SK-N-SH (cell line): ENCODE data around the gene MDM4. TPM values are rescaled to one million over a fixed set of nuclear protein-coding genes. Genes with fewer than 3 reads are reported as not detected.

Experiments
- CTCF ChIA-PET: fragments of 300-600, 350-600 bp; formaldehyde crosslinking; extraction: SDS; loops from one replicate; lab custom pipeline; 2021; lab: Yijun Ruan, JAX
- POLR2A ChIA-PET: fragments of 350-600 bp; sonication (Branson Sonifier 250); formaldehyde crosslinking; extraction: SDS; loops from one replicate; lab custom pipeline; 2020; ENCODE audit warnings: antibody characterized with exemption, inconsistent platforms; lab: Yijun Ruan, JAX
- DNase-seq: peaks from one replicate; pipeline ENCODE4 v3.0.0; 2012
- H2AFZ ChIP-seq: fragments of 200-600 bp; sonication (generic); 2 replicates; pipeline ENCODE4 v1.8.1; 2016; ENCODE audit warnings: antibody characterized with exemption, mild to moderate bottlenecking, low read depth
- H3F3A ChIP-seq: fragments of 200-600 bp; sonication (generic); replicated peaks from 2 replicates; pipeline ENCODE3; 2016; ENCODE audit warnings: antibody characterized with exemption, mild to moderate bottlenecking; ENCODE audit not compliant: insufficient read depth
- H3K27ac ChIP-seq, 2 experiments: fragments of 200-500 bp in 1 of 2; fragments of 200-600 bp in 1 of 2; sonication (Bioruptor generic) in 1 of 2; sonication (generic), shearing (Covaris generic) in 1 of 2; 2 replicates each; pipeline versions ENCODE4 v1.5.1 to v1.6.1; 2014 to 2016; ENCODE audit warnings: low read depth in 2 of 2, inconsistent platforms in 1 of 2, low read length in 1 of 2, mild to moderate bottlenecking in 1 of 2, mixed read lengths in 1 of 2
- H3K27me3 ChIP-seq: fragments of 200-600 bp; sonication (generic), shearing (Covaris generic); 2 replicates; pipeline ENCODE4 v1.6.1; 2016; ENCODE audit warnings: mixed run types; ENCODE audit not compliant: insufficient read depth
- H3K36me3 ChIP-seq, 2 experiments: fragments of 200-500 bp in 1 of 2; fragments of 200-600 bp in 1 of 2; sonication (Bioruptor generic) in 1 of 2; sonication (generic) in 1 of 2; replicated peaks in 1 of 2; 2 replicates each; pipeline versions ENCODE3 to v1.5.1; 2014 to 2016; ENCODE audit warnings: low read length in 1 of 2, mild to moderate bottlenecking in 1 of 2; ENCODE audit not compliant: insufficient read depth in 2 of 2, control insufficient read depth in 1 of 2
- H3K4me1 ChIP-seq, 2 experiments: fragments of 200-500 bp in 1 of 2; fragments of 200-600 bp in 1 of 2; sonication (Bioruptor generic) in 1 of 2; sonication (generic), shearing (Covaris generic) in 1 of 2; 2 replicates each; pipeline versions ENCODE4 v1.5.1 to v1.6.1; 2014 to 2016; ENCODE audit warnings: low read depth in 1 of 2, low read length in 1 of 2, mixed run types in 1 of 2; ENCODE audit not compliant: insufficient read depth in 2 of 2, control insufficient read depth in 1 of 2
- H3K4me2 ChIP-seq: fragments of 200-600 bp; sonication (generic), shearing (Covaris generic); 2 replicates; pipeline ENCODE4 v1.6.1; 2017; ENCODE audit warnings: mixed run types
- H3K4me3 ChIP-seq, 2 experiments: fragments of 200-500 bp in 1 of 2; fragments of 200-600 bp in 1 of 2; sonication (Bioruptor generic) in 1 of 2; sonication (generic), shearing (Covaris generic) in 1 of 2; 2 replicates each; pipeline versions ENCODE4 v1.5.1 to v1.8.1; 2014 to 2016; ENCODE audit warnings: low read depth in 2 of 2, inconsistent platforms in 1 of 2, low read length in 1 of 2, mild to moderate bottlenecking in 1 of 2, mixed read lengths in 1 of 2, moderate library complexity in 1 of 2
- H3K79me2 ChIP-seq: fragments of 200-600 bp; sonication (generic); 2 replicates; pipeline ENCODE4 v1.8.1; 2017; ENCODE audit warnings: mild to moderate bottlenecking; ENCODE audit not compliant: insufficient read depth
- H3K9ac ChIP-seq: fragments of 200-600 bp; sonication (generic); 2 replicates; pipeline ENCODE4 v1.6.1; 2017; ENCODE audit warnings: mixed run types
- H3K9me2 ChIP-seq: fragments of 200-600 bp; sonication (generic); 2 replicates; pipeline ENCODE4 v1.6.1; 2017; ENCODE audit warnings: mixed run types
- H3K9me3 ChIP-seq: fragments of 200-600 bp; sonication (generic); 2 replicates; pipeline ENCODE4 v1.6.1; 2017; ENCODE audit warnings: mixed run types, mild to moderate bottlenecking, moderate library complexity
- H4K20me1 ChIP-seq: fragments of 200-600 bp; sonication (generic); 2 replicates; pipeline ENCODE4 v1.6.1; 2017; ENCODE audit warnings: mild to moderate bottlenecking, mixed run types; ENCODE audit not compliant: insufficient read depth
- CHD2 ChIP-seq: fragments of 150-350 bp; IDR thresholded peaks from 2 replicates; pipeline ENCODE4 v1.6.1; 2018; ENCODE audit warnings: low read length; ENCODE audit not compliant: partially characterized antibody
- EZH2phosphoT487 ChIP-seq: fragments of 200-600 bp; sonication (generic); IDR thresholded peaks from 2 replicates; pipeline ENCODE4 v1.6.1; 2017; ENCODE audit warnings: low read depth, mixed run types, mild to moderate bottlenecking, antibody characterized with exemption, moderate library complexity, borderline replicate concordance
- FOSL2 ChIP-seq: IDR thresholded peaks from 2 replicates; pipeline ENCODE4 v1.4.0; 2012; ENCODE audit warnings: low read depth, mild to moderate bottlenecking, moderate library complexity, borderline replicate concordance
- FOXM1 ChIP-seq: IDR thresholded peaks from 2 replicates; pipeline ENCODE4 v1.4.0; 2012; ENCODE audit warnings: low read depth, mild to moderate bottlenecking
- IRF3 ChIP-seq: fragments of 150-350 bp; IDR thresholded peaks from 2 replicates; pipeline ENCODE4 v1.6.1; 2016; ENCODE audit warnings: mild to moderate bottlenecking, low read depth, low read length
- JUND ChIP-seq: IDR thresholded peaks from 2 replicates; pipeline ENCODE4 v1.4.0; 2012
- MAX ChIP-seq: IDR thresholded peaks from 2 replicates; pipeline ENCODE4 v1.4.0; 2012; ENCODE audit warnings: low read depth
- MEF2A ChIP-seq: IDR thresholded peaks from 2 replicates; pipeline ENCODE4 v1.4.0; 2012; ENCODE audit warnings: low read depth, borderline replicate concordance
- MXI1 ChIP-seq: IDR thresholded peaks from 2 replicates; pipeline ENCODE4 v1.6.1; 2012; ENCODE audit warnings: mild to moderate bottlenecking, low read depth, low read length, improper control_type of control experiment
- NFIC ChIP-seq: IDR thresholded peaks from 2 replicates; pipeline ENCODE4 v1.4.0; 2012; ENCODE audit warnings: borderline replicate concordance
- POLR2AphosphoS5 ChIP-seq: IDR thresholded peaks from 2 replicates; pipeline ENCODE4 v1.6.1; 2012; ENCODE audit warnings: low read depth, low read length
- RAD21 ChIP-seq: IDR thresholded peaks from 2 replicates; pipeline ENCODE4 v1.6.1; 2012; ENCODE audit warnings: mild to moderate bottlenecking, low read length
- RCOR1 ChIP-seq: fragments of 150-350 bp; IDR thresholded peaks from 2 replicates; pipeline ENCODE4 v1.6.1; 2017; ENCODE audit warnings: antibody characterized with exemption, low read length
- RFX5 ChIP-seq: IDR thresholded peaks from 2 replicates; pipeline ENCODE4 v1.6.1; 2012; ENCODE audit warnings: mild to moderate bottlenecking, improper control_type of control experiment, low read length
- RXRA ChIP-seq: IDR thresholded peaks from 2 replicates; pipeline ENCODE4 v1.4.0; 2012; ENCODE audit warnings: low read depth, mild to moderate bottlenecking, borderline replicate concordance
- SIN3A ChIP-seq: IDR thresholded peaks from 2 replicates; pipeline ENCODE4 v1.6.1; 2012; ENCODE audit warnings: low read depth, mild to moderate bottlenecking, low read length, moderate library complexity, borderline replicate concordance
- TCF12 ChIP-seq: IDR thresholded peaks from 2 replicates; pipeline ENCODE4 v1.4.0; 2012
- TEAD4 ChIP-seq: IDR thresholded peaks from 2 replicates; pipeline ENCODE4 v1.4.0; 2012; ENCODE audit warnings: mild to moderate bottlenecking, borderline replicate concordance; ENCODE audit not compliant: insufficient read depth
- USF1 ChIP-seq: IDR thresholded peaks from 2 replicates; pipeline ENCODE4 v1.4.0; 2012; ENCODE audit warnings: low read depth, borderline replicate concordance
- USF2 ChIP-seq: fragments of 150-350 bp; IDR thresholded peaks from 2 replicates; pipeline ENCODE4 v1.6.1; 2017; ENCODE audit warnings: antibody characterized with exemption, low read length, low read depth, borderline replicate concordance
- WGBS: methylation state at CpG from one replicate; pipeline ENCODE4 v1.1.6; 2017; ENCODE audit warnings: low lambda C conversion rate; 5-methylcytosine and 5-hydroxymethylcytosine counted together
- polyA plus RNA-seq, 3 experiments: library from polyadenylated mRNA; depleted of rRNA; stranded (reverse); fragments of >200 nt; gene quantifications; 2 replicates each; pipeline ENCODE4 v1.2.3, GENCODE V29; 2012

MDM4 gene
- polyA plus RNA-seq, 1 of the 3 experiments (the other 2 are of a cell fraction): 6.2 TPM

- DNase-seq: no peak
- CTCF ChIA-PET: interaction anchor here (0.8 to 2.2 kb wide), 7 partner anchors 8 to 430 kb away, joined by 3 to 7 read pairs (median 3); no protein-coding TSS in a partner anchor
- Histone ChIP-seq H3K9me3 (no peaks in the 10 kb centered on the region), H3K79me2 (peaks cover 4% of the 10 kb centered on the region; the same call in 1 of the 2 replicates), H3K9ac (no peak overlapping the region), H4K20me1 (no peaks in the 10 kb centered on the region), H3K9me2 (no peaks in the 10 kb centered on the region), H3K36me3 (peaks cover 88 to 98% of the 10 kb centered on the region in 2 experiments), H3K4me3 (no peak overlapping the region), H2AFZ (no peak overlapping the region), H3K4me1 (no peaks in the 10 kb centered on the region), H3K4me2 (no peak overlapping the region), H3F3A (no peaks in the 10 kb centered on the region), H3K27me3 (no peaks in the 10 kb centered on the region), H3K27ac (no peak overlapping the region)
- 80% methylated on average over 2 of the region's 2 CpGs for WGBS
- POLR2A ChIA-PET: no interaction called here
- TF ChIP-seq POLR2AphosphoS5: no peak
Observed at GRCh38 chr1:204545881-204546280, 29.7 kb downstream of the MDM4 start.

GRCh38 chr1:204548265-204548664 is 32.1 kb downstream of the MDM4 start:
- Histone ChIP-seq H2AFZ (no peak overlapping the region), H3K36me3 (peaks cover 74 to 90% of the 10 kb centered on the region in 2 experiments), H3K4me2 (no peak overlapping the region), H3K9me3 (no peaks in the 10 kb centered on the region), H3K4me1 (no peaks in the 10 kb centered on the region; a peak in 1 of 4 replicates), H3K9ac (no peak overlapping the region), H3K27ac (no peak overlapping the region)
- 92% methylated on average over 2 of the region's 2 CpGs for WGBS
- TF ChIP-seq FOXM1: no peak
- no peak for TF ChIP-seq TCF12
- TF ChIP-seq EZH2phosphoT487: no peak
- no peak for TF ChIP-seq MAX
- no peak for TF ChIP-seq NFIC
- TF ChIP-seq RXRA: no peak
- no peak for TF ChIP-seq JUND
- no peak for TF ChIP-seq TEAD4
- no peak for TF ChIP-seq RCOR1
- TF ChIP-seq MEF2A: no peak
- TF ChIP-seq CHD2: no peak
- TF ChIP-seq MXI1: no peak
- no peak for TF ChIP-seq FOSL2
- TF ChIP-seq IRF3: no peak
- no peak for TF ChIP-seq USF2
- no peak for TF ChIP-seq RAD21
- TF ChIP-seq RFX5: no peak
- TF ChIP-seq POLR2AphosphoS5: no peak
- TF ChIP-seq SIN3A: no peak
- no peak for TF ChIP-seq USF1
- TF ChIP-seq, all 33 proteins: peak for 0
- peaks cover 6% of the 10 kb centered on the region; the same call in 1 of the 2 replicates for H3K79me2 ChIP-seq
- 0 out of 2 replicates have a peak, but pooled peaks cover under 1% of the 10 kb centered on the region for H4K20me1 ChIP-seq
- H3K4me3 ChIP-seq: no peak overlapping the region
- POLR2A ChIA-PET: no interaction called here
- CTCF ChIA-PET: interaction anchor here (0.7 to 9.1 kb wide), 2 partner anchors 260 to 621 kb away, joined by 3 to 54 read pairs; no protein-coding TSS in a partner anchor
- no peak for DNase-seq
- H3F3A ChIP-seq: no peaks in the 10 kb centered on the region
- H3K9me2 ChIP-seq: no peaks in the 10 kb centered on the region
- H3K27me3 ChIP-seq: no peaks in the 10 kb centered on the region
